ENCODE measurements around the gene PYM1.
"Not testable (repeated sequence)": the region's sequence is repeated elsewhere in the genome, so short reads cannot be mapped to it uniquely, and the experiment has no call there.

PYM1 gene

DNA sequence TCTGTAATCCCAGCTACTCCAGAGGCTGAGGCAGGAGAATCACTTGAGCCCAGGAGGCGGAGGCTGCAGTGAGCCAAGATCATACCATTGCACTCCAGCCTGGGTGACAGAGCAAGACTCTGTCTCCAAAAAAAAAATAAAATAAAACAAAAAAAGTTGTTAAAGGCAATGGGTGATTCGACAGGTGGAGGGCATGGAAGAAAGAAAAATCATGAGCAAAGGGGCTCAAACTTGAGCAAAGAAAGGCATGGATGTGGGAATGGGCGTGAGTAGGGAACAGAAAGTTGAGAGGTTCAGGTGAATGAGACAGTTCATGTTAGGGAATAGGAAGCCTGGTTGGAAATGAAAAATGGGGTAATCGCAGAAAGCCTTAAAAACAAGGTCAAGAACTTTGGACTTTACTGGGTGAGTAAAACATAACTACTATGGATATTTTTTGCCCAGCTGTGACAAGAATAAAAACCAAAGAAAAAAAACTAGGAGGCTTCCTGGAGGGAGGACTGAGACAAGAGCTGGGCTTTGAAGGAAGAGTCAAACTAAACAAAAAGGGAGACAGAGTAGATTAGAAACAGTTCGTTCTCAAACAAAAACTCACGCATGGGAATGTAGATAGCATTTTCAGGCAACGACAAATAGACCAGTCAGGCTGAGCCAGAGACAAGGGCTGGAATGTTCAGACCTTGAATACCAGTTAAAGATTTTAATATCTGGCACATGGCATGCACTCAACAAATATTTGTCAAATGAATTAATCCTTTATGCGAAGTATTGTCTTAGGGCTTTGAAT is 18.8 kb downstream of the PYM1 start:
- no peak for DNase-seq

- DNase-seq = no peak
Observed at GRCh38 chr12:55906056-55906455, 21.6 kb downstream of the PYM1 start.

GRCh38 chr12:55901881-55902490 is 25.7 kb downstream of the PYM1 start:
- no peak for DNase-seq

DNA sequence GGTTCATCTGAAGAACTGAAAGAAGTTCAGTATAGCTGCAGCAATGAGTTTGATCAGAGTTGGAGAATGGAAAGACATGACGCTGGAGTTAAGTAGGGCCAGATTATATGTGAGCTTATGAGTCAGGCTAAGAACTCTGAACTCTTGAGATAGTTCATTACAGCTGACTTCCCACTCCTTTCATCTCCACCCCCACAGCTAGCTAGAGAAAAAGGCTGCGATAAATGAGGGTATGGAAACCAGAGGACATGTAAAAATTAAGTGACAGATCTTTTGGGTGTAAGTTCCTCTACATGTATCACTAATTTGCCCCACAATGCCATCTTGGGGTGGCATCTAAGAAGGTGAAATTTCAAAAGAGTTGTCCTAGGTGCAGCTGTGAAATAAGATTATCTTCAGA is 28.6 kb downstream of the PYM1 start:
- peak; percentile 71 for DNase-seq

GRCh38 chr12:55893723-55894122 is 34.0 kb downstream of the PYM1 start:
- no peak for DNase-seq

GRCh38 chr12:55891310-55891709 is 36.4 kb downstream of the PYM1 start:
- DNase-seq = no peak

DNA sequence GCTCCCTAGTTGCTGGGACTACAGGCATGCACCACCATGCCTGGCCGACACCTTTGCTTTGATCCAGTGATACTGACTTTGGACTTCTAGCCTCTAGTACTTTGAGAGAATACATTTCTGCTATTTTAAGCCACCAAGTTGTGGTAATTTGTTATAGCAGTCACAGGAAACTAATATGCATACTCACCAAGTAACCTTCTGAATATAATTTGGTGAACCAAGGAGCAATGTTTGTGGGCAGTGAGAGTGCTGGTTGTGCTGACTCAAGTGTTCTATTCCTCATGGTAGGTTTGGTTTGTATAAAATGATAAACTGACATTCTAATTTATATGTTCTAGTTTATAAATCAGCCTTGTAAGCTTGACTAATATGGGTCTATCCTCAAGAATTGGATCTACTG is 42.6 kb downstream of the PYM1 start:
- DNase-seq = no peak

GRCh38 chr12:55877824-55878223 is 49.9 kb downstream of the PYM1 start:
- no peak for DNase-seq

DNA sequence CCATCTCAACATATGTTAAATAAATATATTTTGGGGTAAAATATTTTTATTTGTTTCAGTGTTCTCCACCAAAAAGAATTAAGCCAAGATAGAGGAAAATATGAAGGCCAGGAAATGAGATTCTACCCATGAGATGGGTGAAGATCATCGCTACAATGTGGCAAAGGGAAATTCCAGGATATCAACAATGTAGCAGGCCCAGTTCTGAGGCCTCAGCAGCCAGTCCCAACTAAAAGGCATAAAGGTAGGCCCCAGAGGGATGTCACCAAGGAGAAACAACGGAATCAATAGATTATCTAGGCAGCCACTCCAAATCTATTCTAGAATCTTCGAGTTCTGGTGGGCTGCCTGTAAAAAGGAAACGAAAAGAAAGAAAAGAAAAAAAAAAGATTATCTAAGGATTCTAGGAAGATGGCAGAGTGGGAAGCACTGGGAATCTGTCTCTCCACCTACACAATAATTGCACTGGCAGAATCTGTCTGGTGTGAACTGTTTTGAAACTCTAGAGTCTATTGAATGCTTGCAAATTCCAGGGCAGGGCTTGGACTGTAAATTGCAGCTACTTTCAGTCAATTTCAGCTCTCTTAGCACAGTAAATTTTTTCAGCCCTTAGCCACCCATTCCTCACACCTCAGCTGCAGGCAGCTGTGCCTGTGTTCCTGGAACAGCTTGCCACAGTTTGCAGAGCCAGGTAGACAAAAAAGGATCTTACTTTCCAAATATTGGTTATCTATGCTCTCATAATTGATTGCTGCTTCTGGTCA is 51.8 kb downstream of the PYM1 start:
- no peak for DNase-seq

DNA sequence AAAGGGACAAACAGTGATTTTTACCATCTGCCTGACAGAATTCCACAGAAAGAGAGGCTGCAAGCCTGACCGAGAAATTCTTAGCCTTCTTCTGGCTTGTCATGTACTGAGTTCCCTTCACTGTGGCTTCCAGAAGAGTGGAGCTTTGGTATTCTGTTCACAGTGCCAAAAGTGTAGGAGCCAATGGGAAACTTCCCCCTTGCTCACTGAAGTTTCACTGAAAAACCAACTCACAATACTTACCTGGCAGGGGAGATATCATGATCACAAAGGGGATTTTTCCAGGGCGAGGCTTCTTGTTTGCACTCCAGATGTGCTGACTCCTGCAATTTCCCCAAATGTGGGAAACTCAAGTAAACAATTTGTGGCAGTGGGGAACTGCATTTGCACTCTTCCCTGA is 53.3 kb downstream of the PYM1 start:
- no peak for DNase-seq

DNA sequence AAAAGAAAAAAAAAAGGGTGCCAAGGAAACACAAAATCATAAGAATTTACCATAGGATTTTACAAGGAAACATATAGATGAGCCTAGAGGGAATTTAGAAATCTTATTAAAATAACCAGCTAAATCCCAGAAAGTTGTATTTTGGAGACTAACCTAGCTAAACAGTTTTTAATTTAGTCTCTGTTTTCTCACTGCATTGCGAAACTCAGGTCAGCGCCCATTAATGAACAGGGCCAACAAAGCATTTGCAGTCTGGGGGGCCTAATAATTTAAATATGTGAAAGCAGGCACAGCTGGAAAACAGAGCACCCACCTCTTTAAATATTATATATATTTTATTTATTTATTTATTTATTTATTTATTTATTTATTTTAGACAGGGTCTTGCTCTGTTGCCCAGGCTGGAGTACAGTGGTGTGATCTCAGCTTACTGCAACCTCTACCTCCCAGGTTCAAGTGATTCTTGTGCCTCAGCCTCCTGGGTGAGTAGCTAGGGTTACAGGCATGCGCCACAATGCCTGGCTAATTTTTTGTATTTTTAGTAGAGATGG is 61.2 kb downstream of the PYM1 start:
- not testable (repeated sequence) for DNase-seq

- no peak for DNase-seq
Observed at GRCh38 chr12:55865327-55865726, 62.4 kb downstream of the PYM1 start.

GRCh38 chr12:55862931-55863330 is 64.8 kb downstream of the PYM1 start:
- not testable (repeated sequence) for DNase-seq

GRCh38 chr12:55862286-55862685 is 65.4 kb downstream of the PYM1 start:
- DNase-seq = no peak

DNA sequence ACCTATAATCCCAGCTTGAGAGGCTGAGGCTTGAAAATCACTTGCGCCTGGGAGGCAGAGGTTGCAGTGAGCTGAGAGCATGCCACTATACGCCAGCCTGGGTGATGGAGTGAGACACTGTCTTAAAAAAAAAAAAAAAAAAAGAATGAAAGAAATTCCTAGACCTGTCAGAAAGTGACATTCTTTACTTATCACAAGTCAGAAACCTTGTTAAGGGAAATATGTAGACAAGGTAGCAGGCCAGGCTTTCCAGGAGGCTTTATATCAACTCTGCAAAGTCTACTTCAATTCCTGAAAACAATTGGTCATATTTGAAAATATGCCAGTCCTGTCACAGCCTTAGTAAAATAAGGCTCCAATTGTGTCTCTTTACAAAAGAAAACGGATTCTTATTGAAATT is 65.8 kb downstream of the PYM1 start:
- no peak for DNase-seq

- no peak for DNase-seq
Observed at GRCh38 chr12:55861396-55861795, 66.3 kb downstream of the PYM1 start.

DNA sequence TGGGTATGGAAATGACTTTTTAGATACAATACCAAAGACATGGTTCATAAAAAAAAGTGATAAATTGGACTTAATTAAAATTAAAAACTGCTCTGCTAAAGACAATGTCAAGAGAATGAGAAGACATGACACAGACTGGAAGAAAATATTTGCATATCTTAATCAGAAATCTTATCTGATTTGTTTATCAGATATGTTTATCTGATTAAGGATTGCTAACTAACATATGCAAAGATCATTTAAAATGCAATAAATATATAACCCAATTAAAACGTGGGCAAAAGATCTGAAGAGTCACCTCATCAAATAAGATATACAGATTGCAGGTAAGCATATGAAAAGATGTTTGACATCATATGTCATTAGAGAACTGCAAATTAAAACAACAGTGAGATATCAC is 75.0 kb downstream of the PYM1 start:
- no peak for DNase-seq
